K562 (cell line): ENCODE results near the gene AQP2. TPM values are rescaled to one million over a fixed set of nuclear protein-coding genes. Genes with fewer than 3 reads are reported as not detected.

Experiments used
- ATAC-seq: fragments of 200-7000 bp; cut with Tn5 transposase; 3 replicates; pipeline ENCODE4 v1.9.1; 2020; ENCODE audit warnings: moderate library complexity
- BruUV-seq: library from RNA; stranded (reverse); fragments of 400-500 nt; replicated peaks from 2 replicates; lab custom pipeline; 2021; lab: Mats Ljungman, UMichigan
- CTCF ChIA-PET: fragments of 300-600 bp; formaldehyde crosslinking; extraction: SDS; loops from one replicate; lab custom pipeline; 2021; ENCODE audit warnings: low intra/inter-chr PET ratio; lab: Yijun Ruan, JAX
- POLR2A ChIA-PET: fragments of 300-600, 350-650 bp; sonication (Branson Sonifier 250); formaldehyde crosslinking; extraction: SDS; loops from one replicate; lab custom pipeline; 2021; ENCODE audit warnings: antibody characterized with exemption, inconsistent platforms; lab: Yijun Ruan, JAX
- DNase-seq, 4 experiments: peaks; one replicate each; pipeline versions ENCODE4 v3.0.0 to v3.0.0-alpha.2; 2011 to 2018; ENCODE audit warnings: low spot score in 3 of 4, mixed read lengths in 3 of 4; ENCODE audit errors: extremely low read depth in 1 of 4
- FAIRE-seq: peaks from 2 replicates; lab custom pipeline; 2011; peaks lifted over from hg19 to GRCh38; lab: Jason Lieb, UNC
- H2AFZ ChIP-seq: 2 replicates; pipeline ENCODE4 v1.6.0; 2011; ENCODE audit warnings: low read depth, low read length, control low read depth, inconsistent platforms
- H3K27ac ChIP-seq: fragments of 200-600 bp; 3 replicates; pipeline ENCODE4 v1.8.0; 2011; ENCODE audit warnings: low read depth, mild to moderate bottlenecking, control low read depth, inconsistent platforms, low read length, moderate library complexity, mixed read lengths; ENCODE audit errors: extremely low read depth
- H3K27me3 ChIP-seq, 2 experiments: fragments of 300-600 bp in 1 of 2; 2 replicates in 1 of 2; 3 replicates in 1 of 2; pipeline versions ENCODE4 v1.6.0 to v1.8.0; 2011; ENCODE audit warnings: inconsistent platforms in 2 of 2, low read length in 2 of 2, mild to moderate bottlenecking in 1 of 2, mixed read lengths in 1 of 2, moderate library complexity in 1 of 2; ENCODE audit not compliant: control insufficient read depth in 2 of 2, insufficient read depth in 2 of 2
- H3K36me3 ChIP-seq: fragments of 300-600 bp; 3 replicates; pipeline ENCODE4 v1.8.0; 2011; ENCODE audit warnings: mild to moderate bottlenecking, low read length, inconsistent platforms; ENCODE audit not compliant: control insufficient read depth, insufficient read depth
- H3K4me1 ChIP-seq, 2 experiments: fragments of 200-600 bp in 1 of 2; replicated peaks in 1 of 2; 2 replicates in 1 of 2; 3 replicates in 1 of 2; pipeline versions ENCODE4 v1.5.1 to v1.8.0; 2011; ENCODE audit warnings: inconsistent platforms in 2 of 2, low read length in 2 of 2, mild to moderate bottlenecking in 1 of 2, mixed read lengths in 1 of 2, moderate library complexity in 1 of 2; ENCODE audit not compliant: control insufficient read depth in 2 of 2, insufficient read depth in 2 of 2
- H3K4me2 ChIP-seq: 2 replicates; pipeline ENCODE4 v1.6.1; 2011; ENCODE audit warnings: low read length, control low read depth, inconsistent platforms, mixed read lengths; ENCODE audit not compliant: insufficient read depth
- H3K4me3 ChIP-seq: fragments of 200-600 bp; sonication (generic), shearing (Covaris generic); 2 replicates; pipeline ENCODE4 v1.5.1; 2016; ENCODE audit warnings: control low read depth, inconsistent platforms
- H3K79me2 ChIP-seq: fragments of 200-600 bp; 3 replicates; pipeline ENCODE4 v1.8.0; 2011; ENCODE audit warnings: low read length, inconsistent platforms; ENCODE audit not compliant: control insufficient read depth, insufficient read depth
- H3K9ac ChIP-seq, 2 experiments: 2 replicates each; pipeline versions ENCODE4 v1.6.0 to v1.6.1; 2011; ENCODE audit warnings: low read depth in 2 of 2, low read length in 2 of 2, control low read depth in 1 of 2, inconsistent platforms in 1 of 2, mild to moderate bottlenecking in 1 of 2, mixed read lengths in 1 of 2; ENCODE audit not compliant: insufficient read depth in 1 of 2
- H3K9me1 ChIP-seq: one replicate; pipeline ENCODE4 v1.6.0; 2011; ENCODE audit warnings: inconsistent platforms, mild to moderate bottlenecking, low read length, moderate library complexity; ENCODE audit not compliant: control insufficient read depth, insufficient read depth
- H3K9me3 ChIP-seq: replicated peaks from 2 replicates; pipeline ENCODE4 v1.5.1; 2011; ENCODE audit warnings: low read depth, low read length, inconsistent platforms; ENCODE audit not compliant: control insufficient read depth, insufficient read depth
- H4K20me1 ChIP-seq: replicated peaks from 2 replicates; pipeline ENCODE4 v1.6.1; 2011; ENCODE audit warnings: low read length, inconsistent platforms, mixed read lengths; ENCODE audit not compliant: control insufficient read depth, insufficient read depth
- ATF3 ChIP-seq, 2 experiments: fragments of 450-650 bp in 1 of 2; sonication (generic) in 1 of 2; formaldehyde crosslinking in 1 of 2; IDR thresholded peaks in 1 of 2; conservative IDR thresholded peaks in 1 of 2; 2 replicates each; pipeline versions ENCODE4 v1.6.1 to v1.8.1; 2016 to 2023; ENCODE audit warnings: mild to moderate bottlenecking in 2 of 2, moderate library complexity in 2 of 2, inconsistent platforms in 1 of 2, missing genetic modification reagents in 1 of 2
- JUN ChIP-seq, 2 experiments: sonication (generic) in 1 of 2; formaldehyde crosslinking in 1 of 2; IDR thresholded peaks; 2 replicates each; pipeline versions ENCODE4 v1.6.1 to v1.8.0; 2012 to 2022; ENCODE audit warnings: borderline replicate concordance in 2 of 2, mild to moderate bottlenecking in 2 of 2, improper control_type of control experiment in 1 of 2, low read depth in 1 of 2, low read length in 1 of 2, missing genetic modification reagents in 1 of 2
- JUND ChIP-seq, 2 experiments: IDR thresholded peaks; 2 replicates in 1 of 2; 3 replicates in 1 of 2; pipeline ENCODE4 v1.6.1; 2011; ENCODE audit warnings: borderline replicate concordance in 2 of 2, low read depth in 2 of 2, low read length in 2 of 2, improper control_type of control experiment in 1 of 2, missing biosample characterization in 1 of 2, missing genetic modification characterization in 1 of 2, missing genetic modification reagents in 1 of 2
- ZNF407 ChIP-seq: fragments of 450-650 bp; IDR thresholded peaks from 2 replicates; pipeline ENCODE4 v1.6.1; 2016; ENCODE audit warnings: low read depth
- WGBS: fragments of 100-300 bp; shearing (Covaris generic); methylation state at CpG from one replicate; pipeline ENCODE4 v1.1.6; 2016; ENCODE audit warnings: low coverage, mixed read lengths; ENCODE audit not compliant: insufficient coverage; ENCODE audit errors: missing lambda C conversion rate; 5-methylcytosine and 5-hydroxymethylcytosine counted together
- in situ Hi-C: fragments of 300-500 bp; cut with MboI; formaldehyde crosslinking; loops from 4 replicates; pipeline ENCODE4 v1.15.0; 2018; ENCODE audit warnings: inconsistent platforms, mixed read lengths
- intact Hi-C: fragments of 100-400 bp; cut with micrococcal nuclease; formaldehyde crosslinking; loops from 2 replicates; pipeline ENCODE4 v1.14.2; 2022
- polyA plus RNA-seq, 8 experiments: library from polyadenylated mRNA; depleted of rRNA in 4 of 8; stranded (reverse) in 5 of 8; unstranded in 3 of 8; fragments of >200 nt; fragmentation: Nextera tagmentation in 2 of 8; fragmentation: Illumina TruSeq in 1 of 8; extraction: Ambion mirVana in 2 of 8; extraction: Trizol in 1 of 8; gene quantifications; 2 replicates each; pipeline versions ENCODE4 v1.2.1 to v1.2.3, GENCODE V29; 2011 to 2014; ENCODE audit warnings: inconsistent platforms in 1 of 8, missing spikeins in 1 of 8
- total RNA-seq, 7 experiments: library from RNA; depleted of rRNA in 6 of 7; stranded (reverse); fragments of >200 nt in 6 of 7; fragmentation: Illumina TruSeq in 2 of 7; extraction: Trizol in 2 of 7; gene quantifications; 2 replicates each; pipeline versions ENCODE4 v1.2.1 to v1.2.3, GENCODE V29; 2011 to 2021; ENCODE audit warnings: low replicate concordance in 1 of 7

The AQP2 gene
- total and polyA plus RNA-seq, 9 of the 15 experiments (the other 6 are each of a cell fraction or from before 2014, with no cell fraction given) = not detected

- Histone ChIP-seq H3K79me2 (no peaks in the 10 kb centered on the region), H4K20me1 (no peaks in the 10 kb centered on the region), H3K27ac (no peak overlapping the region), H2AFZ (no peak overlapping the region), H3K4me3 (no peak overlapping the region), H3K9me3 (no peaks in the 10 kb centered on the region), H3K27me3 (peaks cover 6 to 12% of the 10 kb centered on the region in 2 experiments; a peak in 2 of 5 replicates), H3K9me1 (no peaks in the 10 kb centered on the region), H3K4me2 (no peak overlapping the region), H3K36me3 (no peaks in the 10 kb centered on the region), H3K4me1 (no peaks in the 10 kb centered on the region; a peak in 1 of 5 replicates), H3K9ac (no peak overlapping the region)
- intact Hi-C loops (no loop called here), in situ Hi-C loops (no loop called here)
- ChIA-PET CTCF (no interaction called here), POLR2A (interaction anchor here (0.6 to 3.4 kb wide), 5 partner anchors 10 to 89 kb away, joined by 3 to 12 read pairs (median 4); no protein-coding TSS in a partner anchor)
- no peak for DNase-seq
- no TSS peak for BruUV-seq
- no peak for FAIRE-seq
- 36% methylated on average over 3 of the region's 3 CpGs for WGBS
- no peak for ATAC-seq
- no peak for TF ChIP-seq ZNF407
- TF ChIP-seq JUND (IDR thresholded peaks at IDR 0.05; ENCODE audit: borderline replicate concordance, low read depth, low read length) = peak; percentile 58; the same call in 1 of the 2 replicates
- peak; percentile 32; the same call in 1 of the 3 replicates for TF ChIP-seq JUND (tag; IDR thresholded peaks at IDR 0.05; ENCODE audit: borderline replicate concordance, low read depth, low read length)
- peak; percentile 89 for TF ChIP-seq ATF3 (IDR thresholded peaks at IDR 0.05)
- no peak for TF ChIP-seq ATF3 (CRISPR knock-in tag; conservative IDR thresholded peaks at IDR 0.05)
- TF ChIP-seq JUN (IDR thresholded peaks at IDR 0.05; ENCODE audit: borderline replicate concordance, low read depth, low read length) = 0 out of 2 replicates have a peak, but pooled peaks have one; percentile 34
- no peak for TF ChIP-seq JUN (CRISPR knock-in tag; IDR thresholded peaks at IDR 0.05; ENCODE audit: borderline replicate concordance)
These were observed 19.8 kb upstream of the AQP2 start for GRCh38 chr12:49930515-49931288.
